CD4-positive, alpha-beta T cell treated with Interleukin-17A for 1 hour (primary cell): ENCODE results near the gene KIF5B.
"Not testable (repeated sequence)": the region's sequence is repeated elsewhere in the genome, so short reads cannot be mapped to it uniquely, and the experiment has no call there.

ENCODE experiments used
- DNase-seq: peaks from one replicate; pipeline ENCODE4 v3.0.0-alpha.2; 2020

Gene KIF5B

DNA sequence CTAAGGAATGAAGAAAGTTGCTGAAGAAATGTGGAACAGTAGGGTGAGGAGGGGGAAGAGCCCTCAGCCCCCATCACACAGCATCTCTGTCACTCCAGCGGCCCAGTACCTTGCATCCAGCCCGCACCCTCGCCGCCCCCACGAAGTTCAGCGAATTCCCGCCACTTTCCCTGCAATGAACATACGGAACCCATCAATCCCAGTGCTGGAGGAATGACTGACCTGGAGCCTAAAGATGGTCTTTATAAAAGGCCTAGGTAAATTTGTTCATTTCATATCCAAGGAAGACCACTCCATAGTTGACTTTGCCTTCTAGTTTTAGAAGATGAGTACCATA lies 779 bp upstream of the KIF5B start:
- no peak for DNase-seq

DNA sequence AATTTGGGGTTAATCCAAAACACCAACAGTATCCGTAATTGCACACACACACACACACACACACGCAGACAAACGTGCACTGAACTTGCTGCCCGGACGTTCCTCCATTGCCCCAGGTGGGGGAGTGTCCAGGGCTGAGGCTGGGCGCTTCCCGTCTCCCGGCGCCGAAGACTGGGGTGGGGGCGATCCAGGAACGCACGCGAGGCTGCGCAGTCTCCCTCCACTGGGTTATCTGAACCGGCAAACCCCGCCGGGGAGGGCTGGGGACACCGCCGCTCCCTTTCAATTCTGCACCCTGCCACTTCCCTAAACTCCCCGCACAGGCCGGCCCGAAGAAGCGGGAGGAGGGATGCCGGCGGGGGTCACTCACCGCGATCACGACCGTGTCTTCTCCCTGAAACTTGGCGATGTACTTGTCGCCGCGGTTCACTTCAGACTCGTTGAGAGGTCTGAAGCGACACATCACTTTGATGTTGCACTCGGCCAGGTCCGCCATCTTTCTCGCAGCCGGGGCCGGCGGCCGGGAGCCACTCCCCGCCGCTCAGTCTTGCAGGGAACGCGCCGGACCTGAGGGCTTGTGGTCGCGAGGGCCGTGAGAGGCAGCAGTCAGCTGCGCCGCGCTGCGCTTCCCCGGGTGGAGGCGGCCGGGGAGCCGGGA lies 618 bp downstream of the KIF5B start:
- DNase-seq, result peak; percentile 67

DNA sequence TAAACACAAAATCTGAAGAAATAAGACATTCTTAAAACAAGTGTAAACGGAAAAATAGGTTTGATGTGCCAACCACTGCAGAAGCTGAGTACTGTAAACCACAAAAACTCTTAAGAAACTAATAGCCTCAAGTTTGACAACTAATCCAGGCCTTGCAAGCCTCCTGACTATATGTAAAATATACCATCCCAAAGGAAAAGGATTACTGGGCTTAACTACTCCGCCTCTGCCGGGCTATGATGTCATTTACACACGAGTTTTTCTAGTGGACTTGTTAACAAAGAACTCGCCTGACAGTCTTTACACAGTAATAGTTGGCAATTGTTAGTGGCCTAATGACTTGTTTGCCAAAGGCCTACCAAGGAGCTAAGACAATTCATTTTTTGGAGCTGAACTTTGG lies 2.1 kb downstream of the KIF5B start:
- DNase-seq, result peak; percentile 19

DNA sequence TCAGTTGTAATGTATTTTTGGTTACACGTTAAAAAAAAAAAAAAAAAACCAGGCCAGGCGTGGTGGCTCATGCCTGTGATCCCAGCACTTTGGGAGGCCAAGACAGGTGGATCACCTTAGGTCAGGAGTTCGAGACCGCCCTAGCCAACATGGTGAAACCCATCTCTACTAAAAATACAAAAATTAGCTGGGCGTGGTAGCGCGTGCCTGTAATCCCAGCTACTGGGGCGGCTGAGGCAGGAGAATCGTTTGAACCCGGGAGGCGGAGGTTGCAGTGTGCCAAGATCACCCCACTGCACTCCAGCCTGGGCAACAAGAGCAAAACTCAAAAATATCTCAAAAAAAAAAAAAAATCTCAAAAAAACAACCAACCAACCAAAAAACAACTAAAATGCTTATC lies 2.8 kb downstream of the KIF5B start:
- not testable (repeated sequence) for DNase-seq

DNA sequence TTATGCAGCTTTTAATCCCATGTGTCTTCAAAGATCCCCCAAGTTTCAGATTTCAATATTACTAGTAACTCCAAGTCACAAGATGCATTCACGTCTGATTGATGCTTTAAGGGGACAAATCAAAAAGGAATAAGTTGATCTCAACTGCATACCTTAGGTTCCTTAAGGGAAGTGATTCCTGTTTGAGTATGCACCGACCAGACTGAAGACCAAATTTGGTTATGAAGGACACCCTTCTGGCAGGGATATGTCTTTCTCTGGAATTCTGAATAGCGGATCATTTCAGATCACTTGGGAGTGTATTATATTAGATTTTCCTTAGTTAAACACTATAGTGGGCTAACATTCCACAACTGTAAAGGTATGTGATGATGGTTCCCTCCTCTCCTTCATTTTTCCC lies 4.3 kb downstream of the KIF5B start:
- no peak for DNase-seq

DNA sequence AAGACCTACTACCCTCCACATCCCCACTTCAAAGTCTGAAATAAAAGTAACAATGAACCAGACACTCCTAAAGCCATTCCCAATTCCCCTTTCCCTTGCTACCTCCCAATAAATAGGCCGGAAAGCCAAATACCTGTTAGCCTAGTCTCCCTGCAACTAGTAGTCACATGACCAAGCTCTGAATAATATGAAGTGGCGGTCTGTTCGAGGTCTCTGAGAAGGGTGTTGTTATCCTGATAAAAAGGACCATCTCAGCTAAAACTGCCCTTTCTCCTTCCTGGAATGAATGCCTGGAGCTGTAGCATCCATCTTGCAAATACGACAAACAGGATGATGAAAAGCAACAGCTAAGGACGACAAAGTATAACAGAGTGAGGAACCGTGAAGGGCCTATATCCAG lies 6.0 kb downstream of the KIF5B start:
- no peak for DNase-seq

DNA sequence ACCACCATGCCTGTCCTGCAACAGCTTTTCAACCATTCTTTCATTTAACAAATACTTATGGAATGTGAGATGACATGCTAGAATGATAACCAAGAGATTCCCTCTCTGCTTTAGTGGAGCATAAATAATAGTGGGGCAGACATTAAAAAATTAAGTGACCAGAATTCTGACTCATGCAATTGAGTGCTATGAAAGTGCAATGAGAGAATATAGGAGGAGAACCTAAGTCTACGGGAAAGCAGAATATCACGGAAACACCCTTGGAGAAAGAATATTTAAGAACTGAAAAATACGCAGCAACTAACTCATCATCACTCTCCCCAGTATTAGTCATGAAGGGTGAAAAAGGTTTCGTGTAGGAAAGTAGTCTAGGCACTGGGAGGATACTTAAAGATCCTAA lies 7.1 kb downstream of the KIF5B start:
- DNase-seq, result no peak

DNA sequence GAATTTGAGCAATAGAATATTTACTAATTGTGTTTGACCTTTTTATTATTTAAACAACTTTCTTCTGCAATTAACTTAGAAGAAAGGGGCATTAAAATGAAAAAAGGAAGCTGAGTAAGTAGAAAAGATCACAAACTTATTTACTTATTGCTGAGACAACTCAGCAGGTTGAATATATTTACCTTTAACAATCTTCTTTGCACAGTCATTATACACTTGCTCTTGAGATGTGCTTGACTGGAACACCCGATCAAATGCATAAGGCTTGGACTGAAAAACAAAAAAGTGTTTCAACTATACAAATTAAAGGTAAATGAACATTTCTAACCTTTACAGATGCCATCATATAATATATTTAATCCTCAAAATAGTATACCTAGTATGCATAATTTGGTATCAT lies 7.9 kb downstream of the KIF5B start:
- no peak for DNase-seq

DNA sequence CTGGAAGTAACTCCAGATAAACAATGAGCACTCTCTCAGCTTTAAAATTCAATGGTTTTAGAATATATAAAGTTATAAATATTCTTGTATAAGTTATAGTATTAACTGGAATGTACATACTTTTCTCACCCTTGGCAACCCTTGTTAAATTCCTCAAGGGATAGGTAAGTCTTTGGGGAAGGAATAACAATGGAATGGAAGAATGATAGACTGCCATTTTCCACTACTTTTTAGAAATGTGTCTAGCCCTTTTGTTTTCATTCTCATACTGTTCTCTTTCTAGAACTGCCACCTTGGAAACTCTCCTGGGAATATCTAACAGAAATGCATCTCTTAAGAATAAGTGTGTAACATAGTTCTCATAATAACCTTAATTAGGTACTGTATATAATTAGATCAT lies 8.3 kb downstream of the KIF5B start:
- DNase-seq, result no peak

DNA sequence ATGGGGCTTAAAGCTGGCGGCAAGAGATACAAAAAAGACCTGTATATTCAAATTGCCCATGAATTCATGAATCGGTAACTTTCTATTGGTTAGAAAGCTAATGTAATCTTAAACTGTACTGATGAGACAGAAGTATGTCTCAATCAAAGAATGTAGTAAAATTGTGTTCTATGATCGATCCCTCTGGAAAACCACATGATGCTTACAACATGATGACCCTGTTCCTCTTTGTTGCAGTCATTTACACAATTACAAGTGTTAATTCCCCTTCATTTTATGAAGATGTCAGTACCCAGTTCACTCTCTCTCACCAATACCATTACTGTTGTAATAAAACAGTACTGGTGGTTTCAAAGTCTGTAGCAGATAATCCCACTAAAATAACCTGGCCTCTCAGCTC lies 10.1 kb downstream of the KIF5B start:
- DNase-seq, result no peak

DNA sequence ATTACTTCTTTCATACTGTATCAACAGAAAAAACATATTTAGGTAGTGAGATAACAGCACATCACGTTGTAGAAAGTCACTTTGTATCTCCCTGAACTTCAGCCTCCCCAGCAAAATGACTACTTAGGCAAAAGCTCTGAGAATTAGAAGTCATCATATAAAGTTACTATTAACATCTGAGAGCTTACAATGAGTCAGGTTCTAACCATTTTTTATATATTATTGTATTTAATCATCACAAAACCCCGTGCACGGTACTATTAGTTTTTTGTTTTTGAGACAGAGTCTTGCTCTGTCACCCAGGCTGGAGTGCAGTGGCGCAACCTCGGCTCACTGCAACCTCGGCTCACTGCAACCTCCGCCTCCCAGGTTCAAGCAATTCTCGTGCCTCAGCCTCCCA lies 13.5 kb downstream of the KIF5B start:
- DNase-seq, result not testable (repeated sequence)

DNA sequence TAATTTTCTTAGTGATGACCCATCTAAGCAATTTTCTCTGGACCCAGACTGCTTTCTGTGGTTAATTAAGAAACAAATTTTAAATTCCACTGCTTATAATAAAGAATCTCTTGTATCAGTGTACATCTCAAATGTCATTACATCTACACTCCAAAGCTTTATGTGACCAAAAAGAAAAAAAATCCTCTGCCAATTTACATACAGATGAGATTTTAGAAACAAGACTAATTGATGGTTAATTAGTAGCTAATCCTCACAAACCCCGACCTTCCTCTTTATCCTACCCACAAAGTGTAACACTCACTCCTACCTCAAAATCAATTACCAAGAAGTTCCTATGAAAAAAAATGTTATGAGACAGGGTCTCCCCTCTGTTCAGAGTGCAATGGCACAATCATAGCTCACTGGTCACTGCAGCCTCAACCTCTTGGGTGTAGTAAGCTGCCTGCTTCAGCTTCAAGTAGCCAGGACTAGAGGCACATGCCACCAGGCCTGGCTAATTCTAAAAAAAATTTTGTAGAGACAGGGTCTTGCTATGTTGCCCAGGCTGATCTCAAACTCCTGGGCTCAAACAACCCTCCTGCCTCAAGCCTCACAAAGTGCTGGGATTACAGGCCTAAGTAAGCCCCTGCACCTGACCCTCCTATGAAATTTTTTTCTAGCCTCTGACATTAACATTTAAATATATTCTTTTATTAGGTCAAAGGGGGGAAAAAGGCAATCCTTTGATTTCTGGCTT lies 14.8 kb downstream of the KIF5B start:
- DNase-seq, result no peak

DNA sequence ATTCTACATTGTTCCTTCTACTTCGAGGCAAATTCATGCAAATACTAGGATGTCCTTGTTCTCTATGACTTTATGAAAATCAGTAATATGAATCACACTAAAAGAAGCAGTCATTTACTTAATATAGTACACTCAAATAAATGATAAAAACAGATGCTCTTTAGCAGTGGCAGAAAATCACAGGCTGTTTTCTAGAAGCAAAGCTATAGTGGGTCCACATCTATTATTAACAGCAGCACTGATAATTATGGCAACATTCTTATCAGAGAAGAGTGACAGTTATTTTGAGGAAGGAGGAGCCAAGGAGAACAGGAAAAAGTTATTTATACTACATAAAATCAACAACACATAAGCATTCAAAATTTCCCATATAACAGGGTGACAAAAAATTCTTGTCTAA lies 16.5 kb downstream of the KIF5B start:
- DNase-seq, result no peak

DNA sequence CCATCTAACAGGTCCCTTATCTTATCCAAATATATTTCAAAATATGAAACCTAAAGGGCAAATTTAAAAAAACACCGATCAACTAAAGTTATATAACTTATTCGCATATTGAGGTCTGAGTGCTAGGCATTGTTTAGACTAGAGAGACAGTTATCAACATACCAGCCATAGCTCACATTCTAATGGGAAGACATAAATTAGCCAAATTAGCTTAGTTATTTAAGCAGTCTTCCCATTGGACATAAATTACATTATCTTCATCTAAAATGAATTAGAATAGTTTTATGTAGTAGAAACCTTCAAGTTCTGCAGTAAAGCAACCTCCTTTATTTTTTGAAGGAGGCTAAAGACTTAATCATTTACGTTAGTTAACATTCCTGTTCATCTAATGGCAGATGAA lies 17.4 kb downstream of the KIF5B start:
- no peak for DNase-seq

DNA sequence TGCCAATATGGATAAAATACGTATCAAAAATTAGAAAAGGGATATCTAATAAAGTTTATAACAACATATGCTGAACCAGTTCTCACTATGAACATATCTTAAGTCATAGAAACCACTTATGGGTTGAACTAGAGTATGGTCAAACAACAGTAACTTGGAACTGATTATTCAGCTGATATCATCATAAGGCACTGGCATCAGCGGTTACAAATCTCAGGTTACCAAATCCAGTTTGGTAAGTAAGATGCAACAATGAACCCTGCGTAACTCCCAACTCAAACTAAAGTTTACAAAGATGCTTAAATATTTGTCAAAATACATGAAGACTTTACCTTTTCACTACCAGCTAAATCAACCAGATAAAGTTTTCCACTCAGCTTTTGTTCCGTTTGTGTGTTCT lies 19.3 kb downstream of the KIF5B start:
- no peak for DNase-seq

DNA sequence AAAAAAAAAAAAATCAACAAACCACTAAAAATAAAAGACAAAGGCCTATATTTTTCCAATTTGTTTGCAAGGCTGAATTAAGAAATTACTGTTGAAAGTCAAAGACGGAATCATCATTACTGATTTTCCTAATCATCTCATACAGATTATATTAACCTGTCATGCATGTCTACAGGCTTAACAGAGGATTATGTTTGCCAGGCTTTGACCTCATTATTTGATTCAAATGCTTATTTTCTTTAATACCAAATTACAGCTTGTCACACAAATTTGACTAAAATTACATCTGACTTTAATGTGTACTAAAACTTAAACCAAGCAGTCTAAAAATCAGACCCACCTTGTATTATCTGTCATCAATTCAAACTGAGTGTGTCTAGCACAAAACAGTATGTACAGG lies 21.2 kb downstream of the KIF5B start:
- no peak for DNase-seq

DNA sequence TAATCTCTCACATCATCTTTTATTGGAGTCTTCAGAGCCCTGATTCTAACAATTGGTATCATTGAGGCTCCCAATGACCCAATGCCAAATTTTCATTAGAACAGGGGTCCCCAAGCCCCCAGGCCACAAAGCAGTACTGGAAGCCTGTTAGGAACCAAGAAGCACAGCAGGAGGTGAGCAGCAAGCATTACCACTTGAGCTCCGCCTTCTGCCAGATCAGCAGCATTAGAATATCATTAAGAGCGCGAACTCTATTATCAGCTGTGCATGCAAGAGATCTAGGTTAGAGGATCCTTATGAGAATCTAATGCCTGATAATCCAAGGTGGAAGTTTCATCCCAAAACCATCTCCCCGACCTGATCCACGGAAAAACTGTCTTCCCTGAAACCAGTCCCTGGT lies 23.1 kb downstream of the KIF5B start:
- DNase-seq, result no peak

DNA sequence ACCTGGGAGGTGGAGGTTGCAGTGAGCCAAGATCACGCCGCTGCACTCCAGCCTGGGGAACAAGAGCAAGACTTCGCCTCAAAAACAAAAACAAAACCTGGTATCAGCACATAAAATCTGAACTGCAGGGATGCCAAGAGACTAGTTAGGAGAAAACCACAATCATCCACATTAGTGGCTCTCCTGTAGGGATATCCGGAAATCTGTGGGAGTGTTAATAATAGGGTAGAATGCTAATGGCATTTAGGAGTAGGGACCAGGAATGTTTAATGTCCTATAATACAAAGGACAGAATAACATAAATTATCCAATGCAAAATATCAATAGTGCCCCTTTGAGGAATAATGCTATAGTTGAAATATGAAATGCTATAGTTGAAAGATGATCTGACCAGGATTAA lies 24.3 kb downstream of the KIF5B start:
- no peak for DNase-seq

DNA sequence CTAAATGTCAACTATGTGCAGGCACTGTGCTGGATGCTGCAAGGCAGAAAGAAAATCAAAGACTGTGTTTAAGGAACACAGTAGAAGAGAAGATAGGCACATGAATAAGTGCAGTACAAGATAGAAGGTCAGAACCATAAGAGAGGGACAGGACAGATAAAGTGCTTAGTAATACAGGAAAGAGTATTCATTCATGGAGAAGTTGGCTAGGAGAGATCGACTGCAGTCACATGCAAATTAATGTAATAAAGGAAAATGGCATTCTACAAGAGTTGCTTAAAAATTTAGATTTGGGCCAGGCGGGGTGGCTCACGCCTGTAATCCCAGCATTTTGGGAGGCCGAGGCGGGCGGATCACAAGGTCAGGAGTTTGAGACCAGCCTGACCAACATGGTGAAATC lies 24.8 kb downstream of the KIF5B start:
- DNase-seq, result no peak

DNA sequence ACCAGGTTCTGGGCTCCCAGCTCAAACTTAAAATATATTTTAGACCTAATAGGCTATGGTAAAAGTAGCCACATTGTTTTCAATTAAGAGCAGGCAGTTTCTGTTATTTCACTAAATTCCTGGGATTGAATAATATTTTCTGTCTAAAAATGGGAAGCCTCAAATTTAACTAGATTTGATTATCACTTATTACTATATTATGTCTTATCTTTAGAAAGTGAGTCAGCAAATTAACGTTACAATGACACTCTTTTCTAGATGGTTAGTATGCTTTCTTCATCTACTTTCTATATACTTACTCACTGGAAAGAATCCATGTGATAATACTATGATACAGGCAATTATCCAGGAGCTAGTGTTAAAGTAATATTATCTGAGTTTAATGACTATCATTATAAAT lies 27.5 kb downstream of the KIF5B start:
- no peak for DNase-seq

DNA sequence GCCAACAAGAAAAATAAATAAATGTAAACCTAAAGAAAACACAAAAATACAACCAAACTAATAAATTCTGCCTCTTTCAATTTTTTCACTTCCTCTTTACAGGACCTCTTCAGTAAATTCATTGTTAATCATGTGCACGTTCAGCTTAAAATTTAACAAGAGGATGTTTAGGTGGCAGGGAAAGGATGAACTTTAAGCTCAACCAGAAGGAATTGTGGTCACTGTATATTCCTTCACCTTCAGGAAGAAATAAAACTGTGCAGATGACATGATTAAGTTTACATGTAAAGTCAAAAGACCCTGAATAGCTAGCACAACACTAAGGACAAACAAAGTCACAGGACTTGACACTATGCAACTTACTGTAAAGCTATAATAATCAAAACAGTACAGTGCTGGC lies 33.0 kb downstream of the KIF5B start:
- no peak for DNase-seq

DNA sequence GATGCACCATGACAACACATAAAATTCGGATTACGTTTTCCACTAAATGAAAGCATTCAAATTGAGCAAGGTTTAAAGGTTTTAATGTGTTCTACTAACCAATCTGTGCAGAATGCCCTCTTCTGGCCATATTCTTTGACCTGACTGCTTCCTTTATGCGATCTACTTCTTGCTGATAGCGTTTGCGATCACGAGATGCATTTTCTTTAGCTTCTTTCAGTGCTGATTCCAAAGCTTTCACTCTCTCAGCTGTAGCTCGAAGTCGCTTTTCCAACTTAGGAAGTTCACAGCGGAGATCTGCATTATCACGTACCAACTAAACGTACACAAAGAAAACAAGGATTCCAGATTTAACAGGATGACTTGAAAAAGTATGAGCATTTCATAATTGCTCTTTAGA lies 39.2 kb downstream of the KIF5B start:
- DNase-seq, result no peak

DNA sequence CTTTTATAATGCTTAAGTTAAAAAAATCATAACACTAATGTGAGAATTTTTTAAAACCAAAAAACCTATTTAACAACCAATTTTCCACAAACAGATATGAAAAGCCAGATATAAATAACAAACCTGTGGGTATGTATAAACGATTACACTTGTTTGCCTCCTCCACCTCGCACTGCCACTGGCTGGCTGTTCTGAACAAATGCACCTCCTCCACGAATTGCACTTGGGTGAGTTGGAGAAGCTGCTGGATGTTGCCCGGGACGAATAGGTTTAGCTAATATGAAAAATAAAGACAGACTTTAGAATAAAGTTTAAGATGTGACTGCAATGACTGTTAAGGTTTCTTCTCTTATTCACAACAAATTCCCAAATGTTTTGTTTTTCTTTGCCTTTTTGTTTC lies 40.8 kb downstream of the KIF5B start:
- no peak for DNase-seq

DNA sequence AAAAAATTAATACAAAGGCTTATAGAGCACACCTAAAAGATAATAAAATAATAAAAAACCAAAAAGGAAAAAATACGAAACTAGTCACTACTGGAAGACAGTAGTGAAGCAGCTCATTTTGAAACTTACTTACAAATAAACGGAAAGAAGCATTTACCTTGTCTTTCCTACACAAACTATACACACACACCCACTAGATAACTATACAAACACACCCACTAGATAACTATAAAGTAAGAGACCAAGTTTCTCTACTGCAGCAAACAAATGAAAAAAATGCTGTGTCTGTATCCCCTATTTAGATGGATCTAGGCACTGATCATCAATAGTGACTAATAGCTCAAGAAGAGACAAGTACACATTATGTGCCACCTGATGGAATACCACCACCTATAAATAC lies 49.2 kb downstream of the KIF5B start:
- DNase-seq, result no peak

DNA sequence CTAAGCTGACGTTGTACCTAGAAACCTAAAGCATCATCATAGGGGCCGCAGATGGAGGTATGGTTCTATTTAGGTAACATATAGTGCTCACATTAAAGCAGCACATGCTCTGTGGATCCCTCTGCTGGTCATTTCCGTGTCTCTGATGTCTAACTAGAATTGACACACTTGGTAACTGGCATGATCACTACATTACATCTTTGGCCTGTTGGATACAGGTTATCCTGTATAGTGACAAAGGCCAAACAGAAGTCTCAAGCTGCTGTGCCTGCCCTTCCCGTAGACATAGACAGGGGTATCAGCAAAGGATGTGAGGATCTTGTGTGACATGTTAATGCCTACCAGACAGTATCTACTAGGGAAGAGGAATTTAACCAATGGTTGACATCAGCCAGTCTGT lies 51.2 kb downstream of the KIF5B start:
- peak; percentile 53 for DNase-seq
